T-helper 22 cell (primary cell): ENCODE data around the gene IGF2R.
"Not testable (repeated sequence)": the region's sequence is repeated elsewhere in the genome, so short reads cannot be mapped to it uniquely, and the experiment has no call there.

Experiments
- DNase-seq: peaks from one replicate; pipeline ENCODE4 v3.0.0-alpha.2; 2020; ENCODE audit warnings: low read depth

IGF2R gene

DNA sequence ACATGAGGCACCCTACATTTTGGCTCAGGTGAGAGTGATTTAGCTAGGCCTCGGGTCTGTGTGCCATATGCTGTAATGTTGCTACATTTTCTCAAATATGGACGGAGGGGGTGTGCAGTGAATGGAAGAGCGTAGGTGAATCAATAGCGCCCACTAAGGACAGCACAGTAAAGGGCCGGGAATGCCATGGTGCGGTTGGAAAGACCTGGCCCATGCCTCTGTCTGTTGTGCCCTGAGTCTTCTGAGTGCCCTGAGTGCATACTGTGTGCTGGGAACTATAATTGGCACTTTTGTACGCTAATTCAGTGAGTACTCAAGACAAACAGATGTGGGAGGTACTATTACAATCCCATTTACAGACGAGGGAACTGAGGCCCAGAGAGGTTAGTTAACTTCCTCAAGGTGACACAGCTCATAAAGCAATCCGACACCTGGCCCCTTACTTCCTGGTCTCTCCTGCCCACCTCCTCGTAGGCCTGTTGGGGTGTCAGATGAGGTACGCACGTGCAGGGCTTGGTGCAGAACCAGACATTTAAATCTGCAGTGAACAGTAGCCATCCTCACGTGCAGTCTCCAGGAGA lies 170.0 kb downstream of the IGF2R start:
- no peak for DNase-seq

DNA sequence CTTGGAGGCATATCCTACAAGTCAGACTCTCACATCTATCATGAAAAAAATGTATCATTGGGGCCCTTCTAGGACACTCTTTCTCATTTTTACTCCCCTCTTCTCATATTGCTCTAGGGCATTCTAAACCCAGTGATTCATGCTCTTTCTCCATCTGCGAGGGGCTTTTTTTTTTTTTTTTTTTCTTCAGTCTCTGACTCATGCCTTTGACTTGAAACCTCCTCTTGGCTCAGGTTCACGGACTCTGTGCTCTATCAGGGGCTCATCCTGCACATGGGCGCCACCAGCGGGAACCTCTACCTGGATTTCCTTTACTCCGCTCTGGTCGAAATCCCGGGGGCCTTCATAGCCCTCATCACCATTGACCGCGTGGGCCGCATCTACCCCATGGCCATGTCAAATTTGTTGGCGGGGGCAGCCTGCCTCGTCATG lies 170.6 kb downstream of the IGF2R start:
- no peak for DNase-seq

DNA sequence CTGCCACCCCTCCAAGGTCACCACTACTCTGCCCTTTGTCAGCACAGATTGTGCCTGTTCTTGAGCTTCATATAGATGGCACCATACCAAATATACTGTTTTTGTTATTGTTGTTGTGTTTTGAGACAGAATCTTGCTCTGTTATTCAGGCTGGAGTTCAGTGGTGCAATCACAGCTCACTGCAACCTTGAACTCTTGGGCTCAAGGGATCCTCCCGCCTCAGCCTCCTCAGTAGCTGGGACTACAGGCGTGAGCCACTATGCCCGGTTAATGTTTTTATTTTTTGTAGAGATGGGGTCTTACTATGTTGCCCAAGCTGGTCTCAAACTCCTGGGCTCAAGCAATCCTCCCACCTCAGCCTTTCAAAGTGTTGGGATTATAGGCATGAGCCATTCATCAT lies 171.6 kb downstream of the IGF2R start:
- not testable (repeated sequence) for DNase-seq

DNA sequence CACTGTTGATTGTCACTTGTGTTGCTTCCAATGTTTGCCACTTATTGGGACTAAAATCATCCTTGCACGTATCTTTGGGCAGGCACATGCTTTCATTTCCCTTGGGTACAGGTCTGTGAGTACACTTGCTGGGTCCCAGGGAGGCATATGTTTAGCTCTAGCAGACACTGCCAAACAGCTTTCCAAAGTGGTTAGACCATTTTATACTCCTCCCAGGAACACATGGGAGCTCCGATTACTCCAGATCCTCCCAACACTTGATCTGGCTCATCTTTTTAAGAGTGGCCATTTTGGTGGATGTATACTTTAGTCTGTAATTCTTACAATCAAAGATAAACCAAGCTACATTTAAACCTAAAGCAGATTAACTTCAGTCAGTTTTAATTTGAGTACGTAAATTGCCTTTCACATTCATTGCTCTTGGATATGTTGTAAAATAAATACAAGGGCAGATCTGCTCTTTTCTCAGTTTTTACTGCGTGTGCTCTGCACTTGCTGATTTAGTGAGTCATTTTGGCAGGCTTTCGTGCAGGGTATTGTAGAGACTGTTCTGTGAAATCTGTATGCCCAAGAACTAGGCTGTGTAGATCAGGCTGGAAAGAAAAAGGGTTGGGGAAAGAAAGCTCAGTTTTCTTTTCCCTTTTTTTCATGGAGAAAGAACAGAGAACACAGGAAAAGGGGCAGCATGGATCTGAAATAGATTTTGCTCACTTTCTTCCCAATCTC lies 172.3 kb downstream of the IGF2R start:
- DNase-seq = no peak

DNA sequence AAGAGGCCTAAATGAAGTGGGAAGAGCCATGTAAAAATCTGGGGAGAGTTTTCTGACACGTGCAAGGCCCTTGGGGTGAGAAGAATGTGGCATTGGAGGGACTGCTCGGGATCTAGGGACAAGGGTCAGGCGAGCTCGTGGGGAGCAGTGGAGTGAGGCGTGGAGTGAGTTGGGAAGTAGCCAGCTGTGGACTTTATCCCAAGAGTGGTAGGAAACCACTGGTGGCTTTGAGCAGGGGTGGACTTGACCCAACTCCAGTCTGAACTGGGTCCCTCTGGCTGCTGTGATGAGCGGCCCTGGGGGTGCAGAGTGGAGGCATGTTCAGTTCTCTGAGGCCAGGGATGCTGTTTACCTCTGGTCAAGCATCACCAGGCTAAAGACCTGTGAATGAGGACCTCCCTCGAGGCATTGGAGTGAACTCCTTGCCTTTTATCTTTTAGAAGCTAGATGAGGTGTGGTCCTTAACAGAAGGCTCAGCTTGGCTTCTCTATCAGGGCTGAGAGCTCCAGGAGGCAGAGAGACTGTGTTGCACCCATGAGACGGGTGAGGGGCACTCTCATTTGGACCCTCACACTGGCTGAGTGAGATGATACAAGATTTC lies 173.3 kb downstream of the IGF2R start:
- no peak for DNase-seq

DNA sequence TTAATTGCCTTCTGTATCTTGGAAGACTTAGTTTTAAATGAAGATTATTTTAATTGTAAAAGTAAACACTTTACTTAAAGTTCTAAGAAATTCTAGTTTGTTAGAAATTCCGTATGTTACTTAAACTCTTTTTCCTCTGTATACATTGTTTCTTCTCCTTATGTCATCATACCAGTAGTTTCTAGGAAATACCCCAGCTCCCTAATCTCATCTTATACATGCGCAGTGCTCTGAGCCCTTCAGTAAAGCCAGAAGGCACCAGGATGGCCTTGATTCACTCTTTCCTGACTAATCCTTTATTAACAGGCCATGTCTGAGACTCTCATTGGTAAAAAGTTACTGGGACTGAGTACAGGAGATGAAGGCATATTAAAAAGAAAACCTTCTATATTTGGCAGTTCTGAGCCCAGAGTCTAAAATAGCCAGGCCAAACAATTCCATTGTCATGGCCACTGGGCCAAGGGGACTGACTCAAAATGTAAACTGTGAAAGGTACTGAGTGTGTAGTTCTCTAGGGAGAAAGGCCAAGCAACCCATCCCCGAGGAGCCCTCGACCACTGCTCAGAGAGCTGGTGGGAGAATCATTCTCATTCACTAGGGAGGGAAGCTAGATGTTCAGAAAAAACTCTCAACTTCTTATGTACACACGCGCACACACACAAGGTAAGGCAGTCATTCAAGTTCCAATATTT lies 177.7 kb downstream of the IGF2R start:
- DNase-seq = no peak

DNA sequence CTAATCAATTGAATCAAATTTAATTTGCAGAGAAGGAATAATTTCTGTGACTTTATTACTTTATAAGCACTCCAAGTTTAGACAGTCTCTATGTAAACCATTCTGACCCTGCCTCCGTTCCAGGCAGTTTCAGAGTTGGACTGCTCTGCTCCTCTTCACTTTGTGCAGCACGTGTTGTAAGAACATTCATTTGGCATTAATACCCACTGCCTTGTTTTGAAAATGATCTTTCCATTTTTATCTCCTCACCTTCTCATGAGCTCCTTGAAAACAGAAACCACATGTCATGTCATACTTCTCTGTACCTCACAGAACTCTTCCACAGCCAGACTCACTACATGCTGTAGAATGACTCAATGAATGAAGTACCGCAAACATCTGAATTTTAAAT lies 178.3 kb downstream of the IGF2R start:
- no peak for DNase-seq

DNA sequence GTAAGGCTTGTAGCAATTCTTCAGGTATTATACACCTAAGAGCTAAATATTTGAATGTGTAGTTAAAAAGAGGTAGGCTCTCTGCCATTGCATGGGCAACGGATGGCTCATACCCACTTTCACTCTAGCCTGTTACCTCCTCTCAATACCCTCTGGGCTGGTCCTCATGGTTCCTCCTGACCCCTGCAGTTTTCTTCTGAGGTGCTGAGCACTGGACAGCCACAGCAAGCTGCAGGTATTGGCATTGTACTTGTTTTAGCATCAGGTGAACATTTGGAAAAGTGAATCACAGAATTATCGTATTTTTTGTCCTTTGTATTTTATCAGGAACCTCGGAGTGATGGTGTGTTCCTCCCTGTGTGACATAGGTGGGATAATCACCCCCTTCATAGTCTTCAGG lies 185.6 kb downstream of the IGF2R start:
- DNase-seq = no peak

DNA sequence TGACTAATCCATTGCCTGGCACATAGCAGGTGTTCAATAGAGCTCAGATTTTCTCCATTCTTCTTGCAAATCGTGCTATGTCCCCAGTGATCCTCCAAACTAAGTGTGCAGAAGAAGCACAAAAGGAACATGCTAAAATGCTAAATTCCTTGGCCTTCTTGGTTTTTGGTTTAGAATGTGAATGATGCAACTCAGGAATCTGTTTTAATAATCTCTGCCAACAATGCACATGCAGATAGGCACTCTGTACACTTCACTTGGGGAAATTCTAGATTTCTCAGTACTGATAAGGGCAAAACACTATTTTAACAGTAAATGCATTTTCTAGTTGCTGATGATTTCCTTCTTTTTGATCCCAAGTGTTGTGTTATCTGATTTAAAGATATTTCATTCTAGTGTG lies 188.0 kb downstream of the IGF2R start:
- no peak for DNase-seq

DNA sequence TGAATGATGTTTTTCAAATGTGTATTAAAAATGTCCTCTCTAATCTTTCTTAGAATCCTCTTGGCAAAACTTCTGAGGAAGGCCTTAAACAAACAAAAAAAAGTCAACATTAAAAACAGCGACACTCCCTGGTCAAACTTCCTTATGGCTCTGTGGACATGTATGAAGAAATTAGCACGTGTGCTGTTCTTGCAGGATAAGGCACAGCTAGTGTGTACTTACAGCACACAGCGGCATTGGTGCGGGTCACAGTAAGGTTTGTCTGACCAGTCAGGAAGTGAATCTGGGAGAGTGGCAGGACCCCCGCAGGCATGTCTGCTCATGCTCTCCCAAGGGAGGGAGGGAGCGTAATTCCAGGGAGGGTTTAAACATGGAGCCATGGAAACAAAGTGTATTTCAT lies 191.6 kb downstream of the IGF2R start:
- DNase-seq = no peak
